ENCODE data around the gene ADD1. TPM values are rescaled to one million over a fixed set of nuclear protein-coding genes. Genes with fewer than 3 reads are reported as not detected.

Gene ADD1
- total and polyA plus RNA-seq, 7 donors, result 124 to 224 (median 176) TPM

DNA sequence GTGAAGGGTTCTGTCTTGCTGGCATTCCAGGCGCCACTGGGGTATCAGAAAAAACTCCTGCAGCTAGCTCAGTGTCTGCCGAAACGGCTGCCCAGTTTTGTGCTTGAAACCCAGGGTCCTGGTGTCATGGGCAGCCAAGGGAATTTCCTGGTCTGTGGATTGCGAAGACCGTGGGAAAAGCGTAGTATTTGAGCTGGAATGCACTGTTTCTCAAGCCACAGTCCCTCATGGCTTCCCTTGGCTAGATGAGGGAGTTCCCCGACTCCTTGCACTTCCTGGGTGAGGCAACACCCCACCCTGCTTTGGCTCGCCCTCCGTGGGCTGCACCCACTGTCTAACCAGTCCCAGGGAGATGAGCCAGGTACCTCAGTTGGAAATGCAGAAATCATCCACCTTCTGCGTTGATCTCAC, 79.5 kb downstream of the ADD1 start:
- Histone ChIP-seq H3K27ac (no peak overlapping the region), H3K4me1 (no peaks in the 10 kb centered on the region), H3K4me3 (no peak overlapping the region), H3K9me3 (no peaks in the 10 kb centered on the region), H3K36me3 (ENCODE audit: insufficient read depth in 1 of 2, low read depth in 1 of 2) (peaks cover 6 to 74% of the 10 kb centered on the region in 2 donors), H3K27me3 (ENCODE audit: insufficient read depth in 3 of 3, low read length in 2 of 3) (no peaks in the 10 kb centered on the region)
- intact Hi-C loops (cut with DNase I), result no loop called here
- WGBS, 3 donors, result 85 to 89% (median 86%) methylated on average over 10 of the region's 10 CpGs
- DNase-seq, result no peak
- TF ChIP-seq, protein P1, sequence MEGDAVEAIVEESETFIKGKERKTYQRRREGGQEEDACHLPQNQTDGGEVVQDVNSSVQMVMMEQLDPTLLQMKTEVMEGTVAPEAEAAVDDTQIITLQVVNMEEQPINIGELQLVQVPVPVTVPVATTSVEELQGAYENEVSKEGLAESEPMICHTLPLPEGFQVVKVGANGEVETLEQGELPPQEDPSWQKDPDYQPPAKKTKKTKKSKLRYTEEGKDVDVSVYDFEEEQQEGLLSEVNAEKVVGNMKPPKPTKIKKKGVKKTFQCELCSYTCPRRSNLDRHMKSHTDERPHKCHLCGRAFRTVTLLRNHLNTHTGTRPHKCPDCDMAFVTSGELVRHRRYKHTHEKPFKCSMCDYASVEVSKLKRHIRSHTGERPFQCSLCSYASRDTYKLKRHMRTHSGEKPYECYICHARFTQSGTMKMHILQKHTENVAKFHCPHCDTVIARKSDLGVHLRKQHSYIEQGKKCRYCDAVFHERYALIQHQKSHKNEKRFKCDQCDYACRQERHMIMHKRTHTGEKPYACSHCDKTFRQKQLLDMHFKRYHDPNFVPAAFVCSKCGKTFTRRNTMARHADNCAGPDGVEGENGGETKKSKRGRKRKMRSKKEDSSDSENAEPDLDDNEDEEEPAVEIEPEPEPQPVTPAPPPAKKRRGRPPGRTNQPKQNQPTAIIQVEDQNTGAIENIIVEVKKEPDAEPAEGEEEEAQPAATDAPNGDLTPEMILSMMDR (IDR thresholded peaks at IDR 0.05), result no peak
- ATAC-seq, result no peak

GRCh38 chr4:2923668-2924173, 80.1 kb downstream of the ADD1 start:
- no peaks in the 10 kb centered on the region for H3K4me1 ChIP-seq
- no peaks in the 10 kb centered on the region for H3K9me3 ChIP-seq
- no peaks in the 10 kb centered on the region for H3K27me3 ChIP-seq (ENCODE audit: insufficient read depth in 3 of 3, low read length in 2 of 3)
- peaks cover 6 to 74% of the 10 kb centered on the region in 2 donors for H3K36me3 ChIP-seq (ENCODE audit: insufficient read depth in 1 of 2, low read depth in 1 of 2)
- intact Hi-C loops (cut with DNase I), result no loop called here
- ATAC-seq (no peak), DNase-seq (peak in 1 of 2 donors; percentile 22)
- TF ChIP-seq, protein P1 (IDR thresholded peaks at IDR 0.05), result no peak
- no peak overlapping the region for H3K27ac ChIP-seq
- H3K4me3 ChIP-seq, result no peak overlapping the region
- WGBS, 3 donors, result 88 to 90% (median 89%) methylated on average over 16 of the region's 16 CpGs

DNA sequence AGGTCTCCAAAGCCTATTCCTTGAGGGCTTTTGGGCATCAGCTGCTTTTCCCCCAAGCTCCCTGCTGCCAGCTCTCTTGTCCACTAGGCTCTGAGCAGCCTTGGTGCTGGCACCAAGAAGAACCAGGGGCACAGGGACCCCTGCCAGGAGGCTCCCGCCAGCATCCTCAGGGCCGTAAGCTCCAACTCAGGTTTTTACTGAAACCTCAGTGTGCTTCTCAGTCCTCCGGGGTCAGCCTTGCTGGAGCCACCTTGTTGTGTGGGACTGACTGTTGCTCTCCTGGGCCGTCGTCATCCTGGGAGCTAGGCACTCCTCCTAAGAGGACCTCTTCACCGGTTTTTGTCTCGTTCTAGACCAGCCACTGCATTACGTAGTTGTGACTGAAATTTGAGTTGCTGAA, 80.6 kb downstream of the ADD1 start:
- TF ChIP-seq, protein P1 (IDR thresholded peaks at IDR 0.05), result no peak
- Histone ChIP-seq H3K4me1 (no peaks in the 10 kb centered on the region), H3K27me3 (ENCODE audit: insufficient read depth in 3 of 3, low read length in 2 of 3) (no peaks in the 10 kb centered on the region), H3K36me3 (ENCODE audit: insufficient read depth in 1 of 2, low read depth in 1 of 2) (peaks cover 6 to 77% of the 10 kb centered on the region in 2 donors), H3K4me3 (no peak overlapping the region), H3K9me3 (no peaks in the 10 kb centered on the region), H3K27ac (no peak overlapping the region)
- ATAC-seq, result no peak
- intact Hi-C loops (cut with DNase I), result no loop called here
- 78 to 89% (median 83%) methylated on average over 8 of the region's 8 CpGs for WGBS, 3 donors
- DNase-seq, result peak in 1 of 2 donors; percentile 32

- TF ChIP-seq, protein P1 (IDR thresholded peaks at IDR 0.05), result no peak
- Histone ChIP-seq H3K9me3 (no peaks in the 10 kb centered on the region), H3K4me3 (no peak overlapping the region), H3K27ac (no peak overlapping the region), H3K4me1 (peaks cover under 1% of the 10 kb centered on the region), H3K36me3 (ENCODE audit: insufficient read depth in 1 of 2, low read depth in 1 of 2) (peaks cover 6 to 83% of the 10 kb centered on the region in 2 donors), H3K27me3 (ENCODE audit: insufficient read depth in 3 of 3, low read length in 2 of 3) (no peaks in the 10 kb centered on the region)
- intact Hi-C loops (cut with DNase I), result no loop called here
- WGBS, 3 donors, result 83 to 85% (median 84%) methylated on average over 7 of the region's 7 CpGs
- ATAC-seq (no peak), DNase-seq (peak in 1 of 2 donors; percentile 27)
Observed at GRCh38 chr4:2924765-2925301, 81.2 kb downstream of the ADD1 start.

DNA sequence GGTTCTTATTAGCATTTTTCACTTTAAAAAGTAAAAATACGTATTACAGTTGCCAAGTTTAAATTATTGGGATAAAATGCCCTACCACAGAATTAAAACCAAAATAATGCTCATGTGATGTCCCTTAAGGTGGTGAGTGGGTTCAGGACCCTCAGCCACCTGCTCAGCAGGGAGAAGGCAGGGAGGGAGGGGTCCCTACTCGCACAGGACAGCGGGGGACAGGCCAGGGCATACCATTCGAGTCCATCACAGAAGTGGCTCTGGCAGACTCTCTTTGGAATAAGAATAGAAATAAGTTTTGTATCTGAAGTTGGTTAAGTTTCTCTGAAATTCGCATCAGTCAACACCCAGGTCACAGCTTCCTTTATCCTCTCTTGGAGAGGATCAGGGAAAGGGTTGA, 81.9 kb downstream of the ADD1 start:
- 88 to 98% (median 93%) methylated on average over 5 of the region's 5 CpGs for WGBS, 3 donors
- Histone ChIP-seq H3K4me3 (no peak overlapping the region), H3K27me3 (ENCODE audit: insufficient read depth in 3 of 3, low read length in 2 of 3) (no peaks in the 10 kb centered on the region), H3K9me3 (no peaks in the 10 kb centered on the region), H3K36me3 (ENCODE audit: insufficient read depth in 1 of 2, low read depth in 1 of 2) (peaks cover 6 to 88% of the 10 kb centered on the region in 2 donors), H3K4me1 (peaks cover 7% of the 10 kb centered on the region), H3K27ac (no peak overlapping the region)
- intact Hi-C loops (cut with DNase I), result no loop called here
- ATAC-seq, result no peak
- TF ChIP-seq, protein P1 (IDR thresholded peaks at IDR 0.05), result no peak
- DNase-seq, result no peak
